Heart left ventricle (tissue), 13 donors: ENCODE data around the gene GPATCH3.

Experiments
- CTCF ChIP-seq, 12 donors: fragments of 200-600 bp; sonication (generic) in 4 of 12; IDR thresholded peaks; one replicate each; pipeline versions ENCODE4 v1.5.0 to v1.8.0; 2018 to 2022; ENCODE audit warnings: antibody characterized with exemption in 12 of 12, mild to moderate bottlenecking in 5 of 12
- POLR2A ChIP-seq, 2 donors: fragments of 450-650 bp; IDR thresholded peaks; one replicate each; pipeline ENCODE4 v1.6.1; 2017; ENCODE audit warnings: antibody characterized with exemption in 2 of 2, mild to moderate bottlenecking in 2 of 2, moderate library complexity in 2 of 2
- donor health status: ischemic (EF 13 %, LVEDD 7.1; RV severe dilation, severe dysfunction).
- donor health status: DM: no; HTN: yes; CAD: no.
- donor health status: DM: no; HTN: no; CAD: no.
- donor health status: ischemic (EF 25% LVEDD 6.9; RV normal size, moderate dysfunction).
- donor health status: ischemic (EF 25% LVEDD 5.7; RV mildly dilated, moderate dysfunction).
- donor health status: ischemic (EF 35%, LVEDD 5.7; RV mildly dilated, moderate dysfunction).
- donor health status: nonischemic (EF 11% LVEDD 7.7; RV severe dilation, severe dysfunction).
- donor health status: DM: yes; HTN: yes; CAD: no.
- donor health status: PGD.
- donor health status: ischemic (EF 29% LVEDD 5.4; RV normal size, mild dysfunction).
- donor health status: nonischemic (EF 23%, LVEDD 6.1; RV moderate dilation, normal function).

GRCh38 chr1:26862781-26863684 is 37.2 kb downstream of the GPATCH3 start, which contains the start of gene SFN:
- TF ChIP-seq CTCF (IDR thresholded peaks at IDR 0.05) = no peak
- TF ChIP-seq POLR2A (IDR thresholded peaks at IDR 0.05) = no peak
